Stimulated activated CD4-positive, alpha-beta T cell treated with anti-CD3 and anti-CD28 coated beads, Interleukin-2, amount 100 ng/mL, for 48 hours (primary cell): ENCODE measurements around the gene MYD88.

Source experiments
- DNase-seq, 2 donors: peaks; one replicate each; pipeline ENCODE4 v3.0.0-alpha.2; 2020

Gene MYD88

GRCh38 chr3:38168151-38169026, 29.9 kb downstream of the MYD88 start:
- DNase-seq = no peak

GRCh38 chr3:38169027-38169317, 30.5 kb downstream of the MYD88 start:
- DNase-seq = no peak

GRCh38 chr3:38170722-38171121, 32.3 kb downstream of the MYD88 start:
- DNase-seq = no peak

- no peak for DNase-seq
Measured at GRCh38 chr3:38171622-38172021, 33.2 kb downstream of the MYD88 start.

GRCh38 chr3:38173834-38174418, 35.5 kb downstream of the MYD88 start:
- DNase-seq = no peak

GRCh38 chr3:38177181-38177580, 38.7 kb downstream of the MYD88 start:
- DNase-seq = no peak

GRCh38 chr3:38186781-38187180, 48.3 kb downstream of the MYD88 start:
- DNase-seq = no peak

- DNase-seq = no peak
Measured at GRCh38 chr3:38190481-38190881, 52.0 kb downstream of the MYD88 start.
